GM19463 (cell line): ENCODE measurements around the gene TUG1.

Experiments used
- ATAC-seq: cut with Tn5 transposase; IDR thresholded peaks from one replicate; pipeline ENCODE4 v1.9.1; 2021; ENCODE audit warnings: mild to moderate bottlenecking, moderate library complexity; ENCODE audit not compliant: unreplicated experiment

TUG1 gene

GRCh38 chr22:30968924-30969531 is at the start of gene TUG1:
Gene TUG1, plus strand, starts transcription at chr22:30969265.
- peak; percentile 83 for ATAC-seq

- ATAC-seq = no peak
These were observed 49.1 kb upstream of the TUG1 start for GRCh38 chr22:30919973-30920372.

GRCh38 chr22:30920407-30920806 is 48.7 kb upstream of the TUG1 start:
- ATAC-seq = no peak

- ATAC-seq = no peak
These were observed 48.0 kb upstream of the TUG1 start for GRCh38 chr22:30921108-30921507.

- ATAC-seq = no peak
These were observed 46.9 kb upstream of the TUG1 start for GRCh38 chr22:30922151-30922611.

GRCh38 chr22:30923168-30923900 is 45.7 kb upstream of the TUG1 start:
- no peak for ATAC-seq

GRCh38 chr22:30925667-30926066 is 43.4 kb upstream of the TUG1 start:
- no peak for ATAC-seq

- ATAC-seq = no peak
These were observed 42.4 kb upstream of the TUG1 start for GRCh38 chr22:30926706-30927105.

- ATAC-seq = no peak
These were observed 41.3 kb upstream of the TUG1 start for GRCh38 chr22:30927806-30928205.

- no peak for ATAC-seq
These were observed 40.7 kb upstream of the TUG1 start for GRCh38 chr22:30928401-30928800.

GRCh38 chr22:30930228-30930627 is 38.8 kb upstream of the TUG1 start:
- no peak for ATAC-seq

GRCh38 chr22:30931541-30932300 is 37.3 kb upstream of the TUG1 start:
- no peak for ATAC-seq

- ATAC-seq = no peak
These were observed 36.4 kb upstream of the TUG1 start for GRCh38 chr22:30932661-30933060.

GRCh38 chr22:30933457-30933856 is 35.6 kb upstream of the TUG1 start:
- ATAC-seq = no peak

- ATAC-seq = no peak
These were observed 35.0 kb upstream of the TUG1 start for GRCh38 chr22:30934053-30934452.

GRCh38 chr22:30940685-30941362 is 28.2 kb upstream of the TUG1 start:
- ATAC-seq = no peak

GRCh38 chr22:30941363-30941740 is 27.7 kb upstream of the TUG1 start:
- ATAC-seq = no peak

GRCh38 chr22:30943368-30943767 is 25.7 kb upstream of the TUG1 start:
- no peak for ATAC-seq

GRCh38 chr22:30944986-30945385 is 24.1 kb upstream of the TUG1 start:
- no peak for ATAC-seq

GRCh38 chr22:30945653-30946052 is 23.4 kb upstream of the TUG1 start:
- ATAC-seq = no peak

GRCh38 chr22:30946354-30946753 is 22.7 kb upstream of the TUG1 start:
- ATAC-seq = no peak
